A673 (cell line): ENCODE measurements around the gene TNS3.

Source experiments
- EZH2 ChIP-seq: fragments of 200-600 bp; sonication (generic); IDR thresholded peaks from 2 replicates; pipeline ENCODE4 v1.6.1; 2017; ENCODE audit warnings: borderline replicate concordance, low read depth, mild to moderate bottlenecking, mixed read lengths, antibody characterized with exemption, low read length; ENCODE audit not compliant: poor library complexity, severe bottlenecking
- TF ChIP-seq, protein P1 (sequence below): fragments of 300-800, 200-600 bp; sonication (generic); conservative IDR thresholded peaks from 2 replicates; pipeline ENCODE4 v1.5.1; 2017; ENCODE audit warnings: low read depth, mild to moderate bottlenecking, antibody characterized with exemption, low read length, moderate library complexity, mixed read lengths

- TF ChIP-seq, protein P1, sequence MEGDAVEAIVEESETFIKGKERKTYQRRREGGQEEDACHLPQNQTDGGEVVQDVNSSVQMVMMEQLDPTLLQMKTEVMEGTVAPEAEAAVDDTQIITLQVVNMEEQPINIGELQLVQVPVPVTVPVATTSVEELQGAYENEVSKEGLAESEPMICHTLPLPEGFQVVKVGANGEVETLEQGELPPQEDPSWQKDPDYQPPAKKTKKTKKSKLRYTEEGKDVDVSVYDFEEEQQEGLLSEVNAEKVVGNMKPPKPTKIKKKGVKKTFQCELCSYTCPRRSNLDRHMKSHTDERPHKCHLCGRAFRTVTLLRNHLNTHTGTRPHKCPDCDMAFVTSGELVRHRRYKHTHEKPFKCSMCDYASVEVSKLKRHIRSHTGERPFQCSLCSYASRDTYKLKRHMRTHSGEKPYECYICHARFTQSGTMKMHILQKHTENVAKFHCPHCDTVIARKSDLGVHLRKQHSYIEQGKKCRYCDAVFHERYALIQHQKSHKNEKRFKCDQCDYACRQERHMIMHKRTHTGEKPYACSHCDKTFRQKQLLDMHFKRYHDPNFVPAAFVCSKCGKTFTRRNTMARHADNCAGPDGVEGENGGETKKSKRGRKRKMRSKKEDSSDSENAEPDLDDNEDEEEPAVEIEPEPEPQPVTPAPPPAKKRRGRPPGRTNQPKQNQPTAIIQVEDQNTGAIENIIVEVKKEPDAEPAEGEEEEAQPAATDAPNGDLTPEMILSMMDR = no peak
- no peak for TF ChIP-seq EZH2
These were observed 226.9 kb downstream of the TNS3 start for GRCh38 chr7:47354831-47355541.
